ENCODE data around the gene TINCR.

TINCR gene

DNA sequence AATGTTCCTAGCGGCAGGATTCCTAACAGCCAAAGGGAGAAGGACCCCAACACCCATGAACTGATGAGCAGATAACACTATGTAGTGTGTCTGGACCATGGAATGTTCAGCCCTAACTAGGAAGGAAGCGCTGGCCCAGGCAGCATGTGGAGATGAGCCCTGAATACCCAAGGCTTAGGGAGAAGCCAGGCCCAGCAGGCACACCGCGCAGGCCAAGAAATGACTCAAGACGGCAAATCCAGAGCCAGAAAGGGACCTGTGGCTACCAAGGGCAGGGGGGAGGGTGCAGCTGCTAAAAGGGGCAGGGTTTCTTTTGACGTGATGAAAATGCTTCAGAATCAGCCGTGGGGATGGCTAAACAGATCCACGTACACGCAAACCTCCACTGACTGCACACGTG, 20.7 kb upstream of the TINCR start:
- no peak overlapping the region for H3K27ac ChIP-seq
- TF ChIP-seq, protein P1, sequence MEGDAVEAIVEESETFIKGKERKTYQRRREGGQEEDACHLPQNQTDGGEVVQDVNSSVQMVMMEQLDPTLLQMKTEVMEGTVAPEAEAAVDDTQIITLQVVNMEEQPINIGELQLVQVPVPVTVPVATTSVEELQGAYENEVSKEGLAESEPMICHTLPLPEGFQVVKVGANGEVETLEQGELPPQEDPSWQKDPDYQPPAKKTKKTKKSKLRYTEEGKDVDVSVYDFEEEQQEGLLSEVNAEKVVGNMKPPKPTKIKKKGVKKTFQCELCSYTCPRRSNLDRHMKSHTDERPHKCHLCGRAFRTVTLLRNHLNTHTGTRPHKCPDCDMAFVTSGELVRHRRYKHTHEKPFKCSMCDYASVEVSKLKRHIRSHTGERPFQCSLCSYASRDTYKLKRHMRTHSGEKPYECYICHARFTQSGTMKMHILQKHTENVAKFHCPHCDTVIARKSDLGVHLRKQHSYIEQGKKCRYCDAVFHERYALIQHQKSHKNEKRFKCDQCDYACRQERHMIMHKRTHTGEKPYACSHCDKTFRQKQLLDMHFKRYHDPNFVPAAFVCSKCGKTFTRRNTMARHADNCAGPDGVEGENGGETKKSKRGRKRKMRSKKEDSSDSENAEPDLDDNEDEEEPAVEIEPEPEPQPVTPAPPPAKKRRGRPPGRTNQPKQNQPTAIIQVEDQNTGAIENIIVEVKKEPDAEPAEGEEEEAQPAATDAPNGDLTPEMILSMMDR (IDR thresholded peaks at IDR 0.05) = no peak
- no peak for TF ChIP-seq ZFX (IDR thresholded peaks at IDR 0.05; ENCODE audit: borderline replicate concordance)

DNA sequence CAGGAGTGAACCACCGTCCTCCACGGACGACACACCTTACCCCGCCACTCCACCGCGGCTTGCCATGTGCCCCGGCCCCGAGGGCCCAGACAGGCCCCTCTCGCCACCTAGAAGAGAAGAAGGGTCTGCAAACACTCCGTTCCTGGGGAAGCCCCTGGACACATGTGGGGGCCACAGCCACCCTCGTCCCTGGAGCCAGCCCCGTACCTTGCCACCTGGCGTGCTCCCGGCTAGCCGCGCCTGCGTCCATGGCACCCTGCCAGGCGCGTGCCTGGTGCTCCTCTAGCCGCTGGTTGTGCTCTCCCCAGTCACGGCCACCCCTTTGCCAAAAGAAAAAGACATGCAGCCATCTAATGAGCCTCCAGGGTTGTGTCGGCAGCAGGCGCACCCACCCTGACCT, 19.9 kb upstream of the TINCR start:
- TF ChIP-seq, protein P1 (IDR thresholded peaks at IDR 0.05) = no peak
- no peak for TF ChIP-seq ZFX (IDR thresholded peaks at IDR 0.05; ENCODE audit: borderline replicate concordance)
- no peak overlapping the region for H3K27ac ChIP-seq

DNA sequence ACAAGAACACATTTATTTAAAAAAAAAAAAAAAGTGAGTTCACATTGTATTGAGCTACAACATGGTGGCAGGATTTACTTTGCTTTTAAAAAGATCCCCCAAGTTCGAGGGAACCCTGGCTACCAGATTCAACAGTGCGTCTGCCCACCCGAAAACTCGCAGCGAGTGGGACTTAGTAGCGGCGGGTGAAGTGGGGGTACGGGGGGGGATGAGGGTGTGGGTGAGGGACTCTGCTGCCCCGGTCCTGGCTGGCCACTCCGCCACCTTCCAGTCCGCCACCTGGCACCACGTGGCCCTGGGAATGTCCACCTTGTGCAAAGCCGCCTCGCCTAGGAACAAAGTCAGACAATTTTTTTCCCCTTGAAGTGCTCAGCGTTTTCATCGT, 19.3 kb upstream of the TINCR start:
- TF ChIP-seq, protein P1 (IDR thresholded peaks at IDR 0.05) = no peak
- TF ChIP-seq ZFX (IDR thresholded peaks at IDR 0.05; ENCODE audit: borderline replicate concordance) = no peak
- H3K27ac ChIP-seq = no peak overlapping the region

DNA sequence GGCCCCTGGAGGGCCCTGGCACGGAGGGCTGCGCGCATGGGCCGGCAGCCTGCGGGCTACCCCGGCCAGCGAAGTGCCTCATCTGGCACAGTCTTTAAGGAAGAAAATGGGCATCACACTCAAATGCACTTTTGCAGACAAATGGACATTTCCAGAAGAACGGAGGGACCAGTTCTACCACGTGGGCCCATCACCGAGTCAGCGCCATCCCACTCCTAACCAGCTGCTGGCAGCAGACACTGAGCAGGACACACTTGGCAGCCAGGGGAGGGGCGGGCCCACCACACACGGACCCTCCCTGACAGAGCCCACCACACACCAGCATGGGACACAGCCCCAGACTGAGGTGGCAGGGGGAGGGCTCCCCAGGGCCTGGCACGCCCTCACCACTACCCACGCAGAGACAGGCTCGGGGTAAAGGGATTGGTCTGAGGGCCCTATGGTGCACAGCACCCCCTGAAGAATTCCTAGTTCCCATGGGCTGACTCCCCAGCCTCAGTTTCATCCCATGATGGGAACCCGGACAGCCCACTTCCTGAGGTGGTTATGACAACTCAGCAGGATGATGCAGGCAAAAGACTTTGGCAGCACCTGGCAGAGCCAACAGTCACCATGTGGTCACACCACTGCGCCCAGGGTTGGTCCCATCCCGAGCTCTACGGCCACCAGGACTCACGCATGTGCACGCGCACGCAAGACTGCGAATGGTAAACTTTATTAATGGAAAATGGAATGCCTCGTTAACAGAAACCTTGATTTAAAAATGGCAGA, 18.7 kb upstream of the TINCR start:
- TF ChIP-seq, protein P1 (IDR thresholded peaks at IDR 0.05) = no peak
- no peak for TF ChIP-seq ZFX (IDR thresholded peaks at IDR 0.05; ENCODE audit: borderline replicate concordance)
- H3K27ac ChIP-seq = no peak overlapping the region

DNA sequence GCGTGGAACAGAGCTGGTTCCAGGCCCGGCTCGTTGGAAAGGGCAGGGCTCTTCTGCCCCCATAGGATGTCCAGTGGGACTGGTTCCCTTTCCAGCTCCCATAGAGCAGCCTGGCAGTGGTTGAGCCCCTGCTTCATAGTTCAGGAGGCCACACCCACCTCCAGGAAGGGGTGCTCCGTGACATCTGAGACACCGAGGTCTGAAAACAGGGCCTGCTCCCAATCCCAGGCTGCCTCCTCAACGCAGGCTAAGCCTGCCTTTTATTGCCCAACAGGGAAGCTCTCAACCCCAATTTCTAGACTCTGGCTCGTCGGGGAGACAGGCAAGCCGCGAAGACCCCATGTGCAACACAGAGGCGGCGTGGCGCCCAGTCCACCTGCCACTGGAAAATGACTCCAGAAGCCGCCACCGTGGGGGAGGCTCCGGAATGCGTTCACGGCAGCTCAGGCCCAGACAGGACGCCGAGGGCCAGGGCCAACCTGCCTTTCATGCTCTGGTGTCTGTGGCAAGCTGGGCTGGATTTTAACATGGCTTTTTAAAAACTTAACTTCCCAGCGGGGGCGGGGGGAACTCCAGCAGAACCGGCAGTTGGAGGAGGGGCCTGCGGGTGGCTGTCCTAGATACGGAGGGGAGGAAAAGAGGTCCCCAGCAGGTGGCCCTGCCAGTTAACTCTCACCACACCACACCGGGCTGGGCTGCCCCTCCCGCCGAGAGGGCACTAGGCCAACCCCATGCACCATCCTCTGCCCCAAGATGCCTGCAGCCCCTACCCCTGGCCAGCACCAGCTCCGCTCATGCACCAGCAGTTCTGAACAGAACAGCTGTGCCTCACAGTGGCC, 17.9 kb upstream of the TINCR start:
- no peak overlapping the region for H3K27ac ChIP-seq
- TF ChIP-seq, protein P1 (IDR thresholded peaks at IDR 0.05) = no peak
- no peak for TF ChIP-seq ZFX (IDR thresholded peaks at IDR 0.05; ENCODE audit: borderline replicate concordance)

DNA sequence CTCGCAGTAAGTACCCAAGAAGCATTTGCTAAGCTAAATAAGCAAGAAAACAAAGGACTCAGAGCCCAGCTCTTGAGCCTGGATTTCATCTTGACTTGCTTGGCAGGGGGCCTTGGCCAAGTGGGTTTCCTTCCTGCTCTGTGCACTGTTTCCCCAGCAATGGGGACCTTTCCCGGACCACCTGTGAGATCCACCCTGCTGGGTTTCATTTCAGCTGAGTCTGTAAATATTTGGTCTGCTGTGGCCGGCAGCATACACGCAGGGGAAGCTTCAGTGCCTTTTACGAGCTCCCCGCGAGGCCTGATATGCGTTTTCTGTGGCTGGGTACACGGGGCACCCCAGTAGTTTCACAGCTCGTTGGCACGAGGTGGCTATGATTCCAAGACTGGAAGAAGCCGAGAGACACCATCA, 12.4 kb upstream of the TINCR start:
- TF ChIP-seq, protein P1 (IDR thresholded peaks at IDR 0.05) = no peak
- TF ChIP-seq ZFX (IDR thresholded peaks at IDR 0.05; ENCODE audit: borderline replicate concordance) = no peak
- no peak overlapping the region for H3K27ac ChIP-seq

DNA sequence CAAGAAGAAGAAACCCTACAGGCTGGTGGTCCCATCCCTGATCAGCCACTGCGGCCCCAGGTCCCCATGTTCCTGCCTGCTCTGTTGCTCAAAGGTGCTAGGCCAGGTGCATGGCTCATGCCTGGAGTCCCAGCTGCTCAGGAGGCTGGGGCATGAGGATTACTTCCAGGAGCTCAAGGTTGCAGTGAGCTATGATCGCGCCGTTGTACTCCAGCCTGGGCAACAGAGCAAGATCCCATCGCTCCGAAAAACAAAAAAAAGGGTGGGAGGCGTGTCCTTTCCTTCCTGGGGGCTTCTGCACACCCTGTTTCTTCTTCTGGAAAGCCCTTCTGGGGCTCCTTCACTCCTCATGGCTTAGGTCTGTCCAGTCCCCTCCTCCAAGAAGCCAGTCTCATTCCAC, 11.9 kb upstream of the TINCR start:
- no peak overlapping the region for H3K27ac ChIP-seq
- TF ChIP-seq, protein P1 (IDR thresholded peaks at IDR 0.05) = no peak
- TF ChIP-seq ZFX (IDR thresholded peaks at IDR 0.05; ENCODE audit: borderline replicate concordance) = no peak
